ENCODE data around the gene RUNX3. TPM values are rescaled to one million over a fixed set of nuclear protein-coding genes. Genes with fewer than 3 reads are reported as not detected.

Gene RUNX3
- total RNA-seq, 1 experiment from 2014 or later = 0.28 TPM

DNA sequence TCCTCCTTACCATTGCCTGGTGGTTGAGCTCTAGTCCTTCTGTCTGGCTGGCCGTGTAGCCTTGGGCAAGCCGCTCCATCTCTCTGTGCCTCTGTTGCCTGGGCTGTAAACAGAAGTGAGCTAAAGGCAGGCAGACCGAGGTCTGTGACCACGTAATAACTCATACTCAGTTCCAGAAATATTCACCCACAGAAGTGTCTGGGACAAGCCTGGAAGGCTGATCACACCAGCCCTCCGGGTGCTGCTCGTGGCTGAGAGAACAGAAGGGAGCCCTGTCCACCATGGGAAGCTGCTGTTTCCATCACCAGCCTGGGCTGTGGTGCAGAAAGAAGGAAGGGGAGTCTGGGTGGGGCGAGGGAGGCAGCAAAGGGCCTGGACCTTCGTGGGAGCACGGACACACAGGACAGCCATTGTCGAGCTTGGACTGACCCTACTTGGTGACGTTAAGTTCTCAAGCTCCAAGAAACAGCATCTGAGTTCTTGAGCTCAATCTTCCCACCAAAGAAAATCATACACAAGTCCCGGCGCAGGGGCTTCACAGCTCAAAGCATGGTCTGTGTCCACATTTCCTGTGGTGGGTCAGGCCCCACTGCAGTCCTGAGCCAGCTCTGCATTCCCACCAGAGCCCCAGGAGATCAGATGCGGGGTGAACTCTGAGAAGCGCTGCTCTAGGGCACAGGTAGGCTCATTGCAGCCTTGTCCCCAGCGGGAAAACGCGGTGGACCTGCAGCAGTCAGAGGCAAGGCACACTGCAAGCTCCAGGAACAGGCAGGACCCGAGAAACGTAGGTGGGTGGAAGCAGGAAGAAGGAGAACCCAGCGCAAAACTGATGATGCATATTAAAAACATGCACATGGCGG lies 61.8 kb downstream of the RUNX3 start:
- no TSS peak for BruUV-seq (replicated peaks)
- H3K4me1 Mint-ChIP-seq (ENCODE audit: low read depth, unreplicated experiment) = peaks cover 11% of the 10 kb centered on the region
- intact Hi-C loops (cut with micrococcal nuclease; ENCODE audit: unreplicated experiment) = no loop called here
- DNase-seq = no peak
- no peak overlapping the region for H3K27ac Mint-ChIP-seq (ENCODE audit: unreplicated experiment)
- H3K9me3 Mint-ChIP-seq (ENCODE audit: low read depth, unreplicated experiment) = no peaks in the 10 kb centered on the region
- no peaks in the 10 kb centered on the region for H3K36me3 Mint-ChIP-seq (ENCODE audit: insufficient read depth, unreplicated experiment)
- TF ChIP-seq, protein P1, sequence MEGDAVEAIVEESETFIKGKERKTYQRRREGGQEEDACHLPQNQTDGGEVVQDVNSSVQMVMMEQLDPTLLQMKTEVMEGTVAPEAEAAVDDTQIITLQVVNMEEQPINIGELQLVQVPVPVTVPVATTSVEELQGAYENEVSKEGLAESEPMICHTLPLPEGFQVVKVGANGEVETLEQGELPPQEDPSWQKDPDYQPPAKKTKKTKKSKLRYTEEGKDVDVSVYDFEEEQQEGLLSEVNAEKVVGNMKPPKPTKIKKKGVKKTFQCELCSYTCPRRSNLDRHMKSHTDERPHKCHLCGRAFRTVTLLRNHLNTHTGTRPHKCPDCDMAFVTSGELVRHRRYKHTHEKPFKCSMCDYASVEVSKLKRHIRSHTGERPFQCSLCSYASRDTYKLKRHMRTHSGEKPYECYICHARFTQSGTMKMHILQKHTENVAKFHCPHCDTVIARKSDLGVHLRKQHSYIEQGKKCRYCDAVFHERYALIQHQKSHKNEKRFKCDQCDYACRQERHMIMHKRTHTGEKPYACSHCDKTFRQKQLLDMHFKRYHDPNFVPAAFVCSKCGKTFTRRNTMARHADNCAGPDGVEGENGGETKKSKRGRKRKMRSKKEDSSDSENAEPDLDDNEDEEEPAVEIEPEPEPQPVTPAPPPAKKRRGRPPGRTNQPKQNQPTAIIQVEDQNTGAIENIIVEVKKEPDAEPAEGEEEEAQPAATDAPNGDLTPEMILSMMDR (IDR thresholded peaks at IDR 0.05; ENCODE audit: unreplicated experiment) = no peak
- peaks cover 10% of the 10 kb centered on the region for H3K27me3 Mint-ChIP-seq (ENCODE audit: unreplicated experiment)
- CTCF ChIA-PET = interaction anchor here (0.6 to 1.5 kb wide), 2 partner anchors 20 to 144 kb away, joined by 3 read pairs; no protein-coding TSS in a partner anchor
- no peak overlapping the region for H3K4me3 Mint-ChIP-seq (ENCODE audit: low read depth, unreplicated experiment)

DNA sequence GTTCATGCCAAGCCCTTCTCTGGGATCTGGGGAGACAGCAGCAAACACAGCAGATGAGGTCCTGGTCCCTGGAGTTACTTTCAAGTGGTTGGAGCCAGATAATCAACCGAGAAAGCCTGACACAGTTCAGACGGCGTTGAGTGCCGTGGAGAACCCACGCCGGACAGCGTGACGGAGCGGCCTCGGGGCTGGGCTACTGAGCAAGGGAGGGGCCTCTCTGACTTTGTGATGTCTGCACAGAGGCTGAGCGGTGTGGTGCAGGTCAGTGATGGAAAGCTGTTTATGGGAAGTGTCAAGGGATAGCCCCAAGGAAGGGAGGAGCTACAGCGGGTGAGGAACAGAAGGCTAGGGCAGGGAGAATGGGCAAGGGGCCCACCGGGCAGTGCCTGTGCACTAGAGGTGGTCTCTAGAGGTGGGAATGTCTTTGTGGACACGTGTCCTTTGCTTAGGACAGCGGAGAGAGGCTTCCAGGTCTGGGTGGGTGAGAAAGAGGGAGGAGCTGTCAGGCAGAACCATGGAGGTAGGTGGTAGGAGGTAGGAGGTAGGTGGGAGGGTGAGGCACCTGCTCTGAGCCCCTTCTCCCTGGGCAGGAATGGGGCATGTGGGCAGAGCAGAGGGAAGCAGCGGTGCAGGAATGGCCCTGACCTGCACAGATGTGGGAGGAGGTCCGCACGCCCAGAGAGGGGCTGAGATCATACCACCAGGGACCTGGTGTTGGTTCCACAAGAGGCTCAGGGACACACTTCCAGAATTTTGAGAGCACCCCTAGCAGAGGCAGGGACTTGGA lies 62.8 kb downstream of the RUNX3 start:
- TF ChIP-seq, protein P1 (IDR thresholded peaks at IDR 0.05; ENCODE audit: unreplicated experiment) = no peak

DNA sequence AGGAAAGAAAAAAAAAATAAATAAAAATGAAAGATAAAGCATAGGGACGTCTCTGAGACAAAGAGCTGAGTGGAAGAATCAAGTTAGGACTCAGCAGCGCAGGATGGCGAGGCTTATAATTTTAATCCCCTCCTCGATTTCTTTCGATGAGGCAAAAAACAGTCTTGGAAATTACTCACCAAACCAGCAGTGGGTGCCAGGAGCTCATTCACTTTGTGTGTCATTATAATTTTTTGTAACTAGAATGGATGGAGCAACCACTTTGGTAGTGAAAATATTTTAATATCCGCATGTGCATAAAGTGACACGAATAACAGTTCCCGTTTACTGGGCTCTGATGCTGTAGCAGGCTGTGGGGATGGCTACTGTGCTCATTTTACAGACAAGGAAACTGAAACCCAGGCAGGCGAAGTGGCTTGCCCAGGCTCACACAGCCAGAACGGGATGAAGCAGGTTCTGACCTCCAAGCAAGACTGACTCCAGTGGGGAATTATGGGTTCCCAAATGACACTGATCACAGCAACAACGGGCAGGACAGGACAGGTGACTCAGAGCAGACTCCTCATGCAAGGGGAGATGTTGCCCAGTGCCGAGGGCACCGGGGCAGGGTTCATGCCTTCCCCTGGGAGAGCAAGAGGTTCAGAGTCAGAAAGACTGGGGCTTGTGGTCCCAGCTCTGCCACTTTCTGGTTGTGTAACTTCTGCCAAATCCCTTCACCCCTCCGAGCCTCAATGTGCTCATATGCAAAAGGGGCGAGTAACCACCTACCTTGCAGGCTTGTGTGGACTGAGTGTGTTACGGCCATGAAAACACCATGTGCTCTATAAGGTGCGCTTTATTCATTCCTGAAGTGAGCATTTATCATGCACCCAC lies 63.6 kb downstream of the RUNX3 start:
- TF ChIP-seq, protein P1 (IDR thresholded peaks at IDR 0.05; ENCODE audit: unreplicated experiment) = no peak
- Mint-ChIP-seq H3K4me3 (ENCODE audit: low read depth, unreplicated experiment) (no peak overlapping the region), H3K36me3 (ENCODE audit: insufficient read depth, unreplicated experiment) (no peaks in the 10 kb centered on the region), H3K27ac (ENCODE audit: unreplicated experiment) (no peak overlapping the region), H3K9me3 (ENCODE audit: low read depth, unreplicated experiment) (no peaks in the 10 kb centered on the region), H3K4me1 (ENCODE audit: low read depth, unreplicated experiment) (peaks cover 18% of the 10 kb centered on the region), H3K27me3 (ENCODE audit: unreplicated experiment) (peaks cover 21% of the 10 kb centered on the region)
- CTCF ChIA-PET = no interaction called here
- intact Hi-C loops (cut with micrococcal nuclease; ENCODE audit: unreplicated experiment) = no loop called here
- no peak for DNase-seq
- BruUV-seq (replicated peaks) = no TSS peak

More for the DNA sequence above, 62.8 kb downstream of the RUNX3 start:
- no peak overlapping the region for H3K4me3 Mint-ChIP-seq (ENCODE audit: low read depth, unreplicated experiment)
- H3K9me3 Mint-ChIP-seq (ENCODE audit: low read depth, unreplicated experiment) = no peaks in the 10 kb centered on the region
- H3K36me3 Mint-ChIP-seq (ENCODE audit: insufficient read depth, unreplicated experiment) = no peaks in the 10 kb centered on the region
- peaks cover 15% of the 10 kb centered on the region for H3K4me1 Mint-ChIP-seq (ENCODE audit: low read depth, unreplicated experiment)
- H3K27ac Mint-ChIP-seq (ENCODE audit: unreplicated experiment) = no peak overlapping the region
- intact Hi-C loops (cut with micrococcal nuclease; ENCODE audit: unreplicated experiment) = no loop called here
- DNase-seq = no peak
- peaks cover 17% of the 10 kb centered on the region for H3K27me3 Mint-ChIP-seq (ENCODE audit: unreplicated experiment)
- CTCF ChIA-PET = interaction anchor here (0.6 to 1.5 kb wide), 2 partner anchors 19 to 143 kb away, joined by 3 read pairs; no protein-coding TSS in a partner anchor
- no TSS peak for BruUV-seq (replicated peaks)

DNA sequence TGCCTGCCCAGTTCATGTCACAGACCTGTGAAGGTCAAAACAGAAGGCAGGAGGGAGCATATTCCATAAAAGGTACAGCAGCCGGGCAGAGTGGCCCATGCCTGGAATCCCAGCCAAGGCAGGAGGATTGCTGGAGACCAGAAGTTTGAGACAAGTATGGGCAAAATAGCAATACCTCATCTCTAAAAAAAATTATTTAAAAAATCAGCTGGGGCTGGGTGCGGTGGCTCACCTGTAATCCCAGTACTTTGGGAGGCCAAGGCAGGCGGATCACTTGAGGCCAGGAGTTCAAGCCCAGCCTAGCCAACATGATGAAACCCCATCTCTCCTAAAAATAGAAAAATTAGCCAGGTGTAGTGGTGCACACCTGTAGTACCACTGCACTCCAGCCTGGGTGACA lies 64.5 kb downstream of the RUNX3 start:
- CTCF ChIA-PET = interaction anchor here (0.7 kb wide), 1 partner anchor 314 kb away, joined by 3 read pairs; no protein-coding TSS in a partner anchor
- no peak for DNase-seq
- Mint-ChIP-seq H3K4me3 (ENCODE audit: low read depth, unreplicated experiment) (no peak overlapping the region), H3K27me3 (ENCODE audit: unreplicated experiment) (peaks cover 15% of the 10 kb centered on the region), H3K9me3 (ENCODE audit: low read depth, unreplicated experiment) (no peaks in the 10 kb centered on the region), H3K36me3 (ENCODE audit: insufficient read depth, unreplicated experiment) (no peaks in the 10 kb centered on the region), H3K4me1 (ENCODE audit: low read depth, unreplicated experiment) (peaks cover 18% of the 10 kb centered on the region), H3K27ac (ENCODE audit: unreplicated experiment) (no peak overlapping the region)
- TF ChIP-seq, protein P1 (IDR thresholded peaks at IDR 0.05; ENCODE audit: unreplicated experiment) = no peak
- BruUV-seq (replicated peaks) = no TSS peak
- intact Hi-C loops (cut with micrococcal nuclease; ENCODE audit: unreplicated experiment) = no loop called here
